ENCODE data around the gene HLA-DQB1.
A peak's percentile ranks its signal among the peaks of the same experiment; 100 is the strongest.

Gene HLA-DQB1

GRCh38 chr6:32614366-32615081 is 51.9 kb downstream of the HLA-DQB1 start:
- Histone ChIP-seq H3F3A (ENCODE audit: insufficient read depth, low read length) (no peaks in the 10 kb centered on the region), H4K20me1 (ENCODE audit: insufficient read depth, low read length) (no peaks in the 10 kb centered on the region), H2AFZ (ENCODE audit: low read length) (no peak overlapping the region), H3K79me2 (ENCODE audit: low read length) (no peaks in the 10 kb centered on the region), H3K9me2 (replicated peaks; ENCODE audit: insufficient read depth, low read length) (no peaks in the 10 kb centered on the region), H3K4me2 (ENCODE audit: low read depth, low read length) (no peak overlapping the region), H3K9me3 (replicated peaks; ENCODE audit: insufficient read depth, low read length) (no peaks in the 10 kb centered on the region), H3K9ac (ENCODE audit: low read length) (no peak overlapping the region), H3K36me3 (replicated peaks; ENCODE audit: insufficient read depth, low read length) (no peaks in the 10 kb centered on the region), H3K4me1 (ENCODE audit: low read length) (peaks cover 1% of the 10 kb centered on the region), H3K27me3 (replicated peaks; ENCODE audit: insufficient read depth, low read length) (no peaks in the 10 kb centered on the region), H3K4me3 (ENCODE audit: low read length) (no peak overlapping the region), H3K27ac (ENCODE audit: low read length) (no peak overlapping the region)
- TF ChIP-seq EZH2 (optimal IDR thresholded peaks at IDR 0.05; ENCODE audit: low read depth, low read length) (no peak), CTCF (IDR thresholded peaks at IDR 0.05; ENCODE audit: low read length) (no peak), EZH2phosphoT487 (IDR thresholded peaks at IDR 0.05; ENCODE audit: low read length) (no peak)
- DNase-seq, result no peak

DNA sequence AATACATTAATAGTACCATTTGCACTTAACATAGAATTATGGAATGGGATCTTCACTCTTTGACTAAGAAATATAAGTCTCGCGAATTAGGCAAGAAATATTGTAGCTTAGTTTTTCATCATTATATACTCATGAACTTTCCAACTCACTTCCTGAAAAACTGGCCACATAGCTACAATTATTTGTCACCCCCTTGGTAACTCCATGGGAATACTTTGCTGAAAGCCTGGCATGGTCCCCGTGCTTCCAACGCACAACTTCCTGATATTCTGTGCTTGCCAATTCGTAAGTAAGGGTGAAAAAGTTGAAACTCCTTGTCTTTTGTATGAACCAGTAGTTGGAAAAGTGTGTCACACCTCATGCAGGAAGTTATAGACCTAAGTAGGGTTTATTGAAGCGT is 53.0 kb downstream of the HLA-DQB1 start:
- DNase-seq, result no peak
- TF ChIP-seq CTCF (IDR thresholded peaks at IDR 0.05; ENCODE audit: low read length), result no peak
- TF ChIP-seq EZH2 (optimal IDR thresholded peaks at IDR 0.05; ENCODE audit: low read depth, low read length), result no peak

GRCh38 chr6:32610682-32611296 is 55.7 kb downstream of the HLA-DQB1 start:
- Histone ChIP-seq H3K9me3 (replicated peaks; ENCODE audit: insufficient read depth, low read length) (no peaks in the 10 kb centered on the region), H3K4me1 (ENCODE audit: low read length) (peaks cover 5% of the 10 kb centered on the region), H3K36me3 (replicated peaks; ENCODE audit: insufficient read depth, low read length) (no peaks in the 10 kb centered on the region), H3K9me2 (replicated peaks; ENCODE audit: insufficient read depth, low read length) (no peaks in the 10 kb centered on the region), H3K4me3 (ENCODE audit: low read length) (no peak overlapping the region), H3F3A (ENCODE audit: insufficient read depth, low read length) (no peaks in the 10 kb centered on the region), H3K27ac (ENCODE audit: low read length) (peak overlapping the region; percentile 93; the same call in 1 of the 2 replicates), H3K79me2 (ENCODE audit: low read length) (no peaks in the 10 kb centered on the region), H2AFZ (ENCODE audit: low read length) (no peak overlapping the region), H3K27me3 (replicated peaks; ENCODE audit: insufficient read depth, low read length) (no peaks in the 10 kb centered on the region), H4K20me1 (ENCODE audit: insufficient read depth, low read length) (no peaks in the 10 kb centered on the region), H3K9ac (ENCODE audit: low read length) (no peak overlapping the region), H3K4me2 (ENCODE audit: low read depth, low read length) (no peak overlapping the region; the same call in 1 of the 2 replicates)
- no peak for DNase-seq
- TF ChIP-seq CTCF (IDR thresholded peaks at IDR 0.05; ENCODE audit: low read length) (no peak), EZH2phosphoT487 (IDR thresholded peaks at IDR 0.05; ENCODE audit: low read length) (no peak)

More for the DNA sequence above, 53.0 kb downstream of the HLA-DQB1 start:
- Histone ChIP-seq H3K9ac (ENCODE audit: low read length) (no peak overlapping the region), H3K9me2 (replicated peaks; ENCODE audit: insufficient read depth, low read length) (no peaks in the 10 kb centered on the region), H3K79me2 (ENCODE audit: low read length) (no peaks in the 10 kb centered on the region), H3K27me3 (replicated peaks; ENCODE audit: insufficient read depth, low read length) (no peaks in the 10 kb centered on the region), H3K36me3 (replicated peaks; ENCODE audit: insufficient read depth, low read length) (no peaks in the 10 kb centered on the region), H3K4me2 (ENCODE audit: low read depth, low read length) (no peak overlapping the region), H3K27ac (ENCODE audit: low read length) (no peak overlapping the region), H3K9me3 (replicated peaks; ENCODE audit: insufficient read depth, low read length) (no peaks in the 10 kb centered on the region), H2AFZ (ENCODE audit: low read length) (no peak overlapping the region), H3F3A (ENCODE audit: insufficient read depth, low read length) (no peaks in the 10 kb centered on the region), H3K4me3 (ENCODE audit: low read length) (no peak overlapping the region), H3K4me1 (ENCODE audit: low read length) (peaks cover 5% of the 10 kb centered on the region), H4K20me1 (ENCODE audit: insufficient read depth, low read length) (no peaks in the 10 kb centered on the region)

Measured in MM.1S (cell line).